ENCODE data around the gene PTPN11.
A peak's percentile ranks its signal among the peaks of the same experiment; 100 is the strongest.
"Not testable (repeated sequence)": the region's sequence is repeated elsewhere in the genome, so short reads cannot be mapped to it uniquely, and the experiment has no call there.

Gene PTPN11

DNA sequence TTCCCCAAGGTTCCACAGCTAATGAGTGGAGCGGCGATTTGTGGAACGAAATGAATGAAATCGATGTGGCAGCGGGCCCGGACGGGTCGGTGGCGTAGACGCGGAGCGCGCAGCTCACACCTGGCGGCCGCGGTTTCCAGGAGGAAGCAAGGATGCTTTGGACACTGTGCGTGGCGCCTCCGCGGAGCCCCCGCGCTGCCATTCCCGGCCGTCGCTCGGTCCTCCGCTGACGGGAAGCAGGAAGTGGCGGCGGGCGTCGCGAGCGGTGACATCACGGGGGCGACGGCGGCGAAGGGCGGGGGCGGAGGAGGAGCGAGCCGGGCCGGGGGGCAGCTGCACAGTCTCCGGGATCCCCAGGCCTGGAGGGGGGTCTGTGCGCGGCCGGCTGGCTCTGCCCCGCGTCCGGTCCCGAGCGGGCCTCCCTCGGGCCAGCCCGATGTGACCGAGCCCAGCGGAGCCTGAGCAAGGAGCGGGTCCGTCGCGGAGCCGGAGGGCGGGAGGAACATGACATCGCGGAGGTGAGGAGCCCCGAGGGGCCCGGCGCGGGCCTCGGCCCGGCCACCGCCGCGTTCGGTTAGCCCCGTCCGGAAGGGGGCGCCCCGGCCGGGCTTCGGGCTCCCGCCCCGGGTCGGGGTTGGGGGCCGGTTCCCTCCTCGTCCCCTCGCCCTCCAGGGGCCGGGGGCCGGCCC is at the start of gene PTPN11:
PTPN11 (plus strand) TSS at position 340 of the 689 bp plus-strand sequence; CDS start at position 505, 165 bp downstream.
- DNase-seq = peak; percentile 64 to 90

DNA sequence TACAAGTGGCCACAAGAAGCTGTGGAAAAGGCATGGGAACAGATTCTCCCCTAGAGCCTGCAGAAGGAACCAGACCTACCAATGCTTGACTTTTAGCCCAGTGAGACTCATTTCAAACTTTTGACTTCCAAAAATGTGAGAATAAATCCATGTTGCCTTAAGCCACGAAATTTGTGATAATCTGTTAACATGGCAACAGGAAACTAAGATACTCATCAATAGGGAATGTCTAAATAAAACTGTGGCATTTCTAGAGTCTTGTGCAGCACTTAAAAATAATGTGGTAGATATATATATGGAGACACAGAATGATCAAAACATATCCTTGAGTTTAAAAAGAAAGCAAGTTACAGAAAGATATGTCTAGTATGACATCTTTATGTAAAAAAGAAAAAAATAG is 48.5 kb upstream of the PTPN11 start:
- DNase-seq = no peak

DNA sequence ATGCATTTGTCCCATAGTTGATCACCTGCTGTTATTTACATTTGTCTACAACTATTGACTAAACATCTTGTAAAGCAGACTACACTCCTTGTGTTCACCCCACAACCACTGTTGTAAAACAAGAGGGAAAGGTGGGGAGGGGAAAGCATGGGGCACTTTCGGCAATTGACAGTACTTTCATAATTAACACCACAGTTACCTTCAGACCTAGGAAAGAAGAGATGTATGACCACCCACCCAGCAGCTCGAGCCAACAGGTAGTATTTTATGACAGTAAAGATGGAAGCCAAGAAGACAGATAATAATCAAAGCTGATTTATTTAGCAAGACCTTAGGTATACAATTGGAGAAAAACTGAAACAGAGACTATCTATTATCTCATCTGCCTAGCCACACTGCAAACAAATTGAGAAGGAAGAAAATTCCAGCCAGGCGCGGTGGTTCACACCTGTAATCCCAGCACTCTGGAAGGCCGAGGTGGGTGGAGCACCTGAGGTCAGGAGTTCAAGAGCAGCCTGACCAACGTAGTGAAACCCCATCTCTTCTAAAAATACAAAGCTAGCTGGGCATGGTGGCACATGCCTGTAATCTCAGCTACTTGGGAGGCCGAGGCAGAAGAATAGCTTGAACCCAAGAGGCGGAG is 47.8 kb upstream of the PTPN11 start:
- no peak for DNase-seq

DNA sequence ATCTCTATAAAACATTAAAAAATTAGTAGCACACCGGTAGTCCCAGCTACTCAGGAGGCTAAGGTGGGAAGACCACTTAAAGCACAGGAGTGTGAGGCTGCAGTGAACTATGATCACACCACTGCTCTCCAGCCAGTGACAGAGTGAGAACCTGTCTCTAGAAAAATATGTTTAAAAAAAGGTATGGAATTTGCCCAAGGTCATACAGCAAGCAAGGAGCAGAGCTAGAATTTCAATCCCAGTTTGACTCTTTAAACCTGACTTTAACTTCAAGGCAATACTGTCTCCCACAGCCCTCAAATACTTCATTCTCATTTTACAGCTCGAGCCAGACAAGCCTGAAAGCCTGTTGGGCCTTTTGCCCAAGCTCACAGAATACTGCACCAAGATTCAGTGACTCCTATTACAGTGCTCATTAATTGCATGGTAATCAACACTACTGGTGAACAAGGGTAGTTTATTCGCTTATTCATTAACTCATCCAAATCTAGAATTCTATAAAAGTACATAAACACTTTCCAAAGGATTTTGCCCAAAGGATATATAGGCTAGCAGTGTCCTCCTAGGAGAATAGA is 44.5 kb upstream of the PTPN11 start:
- DNase-seq = no peak

DNA sequence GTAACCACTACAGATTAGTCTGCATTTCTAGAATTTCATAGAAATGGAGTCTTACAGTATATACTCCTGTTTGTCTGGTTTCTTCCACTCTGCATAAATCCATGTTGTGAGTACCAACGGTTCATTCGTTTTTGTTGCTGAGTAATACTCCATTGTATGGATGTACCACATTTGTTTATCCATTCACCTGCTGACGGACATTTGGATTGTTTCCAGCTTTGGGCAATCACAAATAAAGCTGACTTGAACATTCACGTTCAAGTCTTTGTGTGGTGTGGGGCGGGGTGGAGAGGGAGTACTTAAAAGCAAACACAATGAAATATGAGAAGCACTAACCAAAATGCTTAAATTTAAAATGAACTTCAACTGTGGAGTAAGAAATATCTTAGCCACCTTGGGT is 43.6 kb upstream of the PTPN11 start:
- no peak for DNase-seq

DNA sequence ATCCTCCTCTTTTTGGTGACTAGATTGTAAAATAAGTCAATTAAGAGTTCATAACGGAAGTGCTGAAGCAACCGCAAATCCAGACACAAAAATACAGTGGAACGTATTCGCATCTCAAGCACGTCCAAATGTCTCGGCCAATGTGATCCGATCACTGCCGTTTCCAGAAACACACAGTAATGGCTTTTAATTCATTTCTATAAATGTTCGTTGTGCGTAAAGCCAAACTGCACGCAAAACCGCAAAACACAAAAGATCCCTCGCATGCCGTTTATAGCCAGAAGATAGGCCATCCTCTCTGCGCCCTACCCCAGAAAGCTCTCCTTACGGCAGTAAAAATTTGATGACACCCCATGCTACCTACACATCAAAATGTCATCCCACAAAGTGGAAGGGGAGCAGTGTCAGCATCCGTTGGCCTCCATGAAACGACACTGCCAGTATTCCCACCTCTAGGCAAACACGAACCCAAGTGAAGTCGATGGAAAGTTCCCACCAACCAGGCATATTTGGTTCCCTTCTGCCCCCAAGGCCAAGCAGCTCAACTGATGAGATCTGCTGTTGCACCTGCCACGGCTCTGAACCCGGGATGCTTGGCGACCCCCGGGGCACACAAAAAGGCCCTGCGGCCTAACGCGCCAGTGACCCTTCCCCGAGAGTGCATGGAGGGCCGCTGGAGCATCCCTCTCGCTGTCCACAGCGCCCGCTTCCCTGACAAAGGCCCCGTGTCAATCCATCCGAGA is 37.9 kb upstream of the PTPN11 start:
- no peak for DNase-seq

DNA sequence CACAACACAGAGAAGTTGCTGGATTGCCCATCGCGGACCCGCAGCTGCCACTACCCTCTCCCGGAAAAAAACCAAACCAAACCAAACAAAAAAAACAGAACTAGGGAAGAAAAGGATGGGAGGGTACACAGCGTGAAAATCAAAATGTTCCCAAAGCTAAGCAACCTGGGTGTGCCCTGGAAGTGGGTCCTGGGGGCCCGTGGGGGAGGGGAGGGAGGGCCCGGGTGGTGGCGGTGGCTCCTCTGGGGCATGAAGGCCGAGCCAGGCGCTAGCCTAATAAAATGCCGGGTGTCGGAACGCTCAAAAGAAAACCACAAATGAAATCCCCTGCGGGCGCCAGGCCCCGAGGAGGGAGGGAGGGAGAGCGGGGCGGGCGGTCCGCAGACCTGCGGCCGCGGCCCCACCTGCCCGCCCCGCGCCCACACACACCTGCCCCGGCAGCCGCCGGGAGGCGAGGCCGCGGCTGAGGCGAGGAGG is 37.3 kb upstream of the PTPN11 start:
- peak in 1 of 2 donors; percentile 15 for DNase-seq

DNA sequence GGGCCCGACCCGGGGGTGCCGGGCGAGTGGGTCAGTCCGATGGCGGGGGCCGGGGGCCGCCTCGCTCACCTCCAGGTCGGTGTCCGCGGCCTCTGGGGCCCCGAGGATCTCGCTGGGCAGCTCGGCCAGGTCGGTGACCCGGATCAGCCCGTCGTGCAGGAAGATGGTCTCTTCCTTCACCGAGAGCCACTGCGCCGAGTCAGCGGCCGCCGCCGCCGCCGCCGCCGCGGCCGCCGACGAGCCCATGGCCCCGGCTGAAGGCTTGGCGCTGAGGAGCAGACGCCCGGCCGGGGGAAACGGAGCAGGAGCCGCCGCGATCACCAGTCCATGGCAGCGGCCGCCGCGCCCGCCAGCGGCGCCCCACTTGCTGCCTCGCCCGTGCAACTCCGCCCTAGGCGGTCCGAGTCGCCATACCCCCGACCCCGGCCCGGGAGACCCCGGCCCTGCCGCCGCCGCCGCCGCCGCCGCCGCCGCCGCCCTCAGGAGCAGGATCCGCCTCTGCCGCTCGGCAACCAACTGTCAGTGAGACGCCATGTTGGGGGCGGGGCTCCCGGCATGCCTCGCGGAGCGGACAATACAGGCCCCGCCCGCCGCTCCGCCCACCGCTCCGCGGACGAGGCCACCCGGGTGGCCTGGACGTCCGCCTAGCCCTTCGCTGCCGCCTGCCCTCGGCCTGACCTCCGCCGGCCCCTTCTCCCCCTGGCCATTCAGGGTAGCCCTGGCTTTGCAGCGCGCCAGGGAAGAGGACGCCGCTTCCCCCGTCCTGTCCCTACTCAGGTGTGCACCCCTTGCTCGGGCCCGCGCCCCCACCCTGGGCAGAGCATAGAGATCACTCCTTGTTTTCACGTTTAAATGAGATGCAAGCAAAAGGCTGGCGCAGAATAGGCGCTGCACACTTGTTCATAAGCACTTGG is 36.6 kb upstream of the PTPN11 start, which contains the start of gene HECTD4:
HECTD4 (minus strand) TSS at position 549 of the 914 bp plus-strand sequence; CDS start at position 246, 303 bp downstream.
- DNase-seq = peak; percentile 58 to 80

DNA sequence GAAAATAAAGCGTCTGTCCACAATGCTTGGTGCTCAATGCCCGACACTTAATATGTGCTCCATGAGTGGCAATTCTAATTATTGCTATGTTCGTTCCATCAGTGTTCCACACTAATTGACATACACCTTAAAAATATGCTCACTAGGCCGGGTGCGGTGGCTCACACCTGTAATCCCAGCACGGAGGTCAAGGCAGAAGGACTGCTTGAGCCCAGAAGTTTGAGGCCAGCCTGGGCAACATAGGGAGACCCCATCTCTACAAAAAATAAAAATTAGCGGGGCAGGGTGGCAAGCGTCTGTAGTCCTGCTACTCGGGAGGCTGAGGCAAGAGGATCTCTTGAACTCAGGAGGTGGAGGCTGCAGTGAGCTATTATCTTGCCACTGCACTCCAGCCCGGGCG is 35.9 kb upstream of the PTPN11 start:
- no peak for DNase-seq

DNA sequence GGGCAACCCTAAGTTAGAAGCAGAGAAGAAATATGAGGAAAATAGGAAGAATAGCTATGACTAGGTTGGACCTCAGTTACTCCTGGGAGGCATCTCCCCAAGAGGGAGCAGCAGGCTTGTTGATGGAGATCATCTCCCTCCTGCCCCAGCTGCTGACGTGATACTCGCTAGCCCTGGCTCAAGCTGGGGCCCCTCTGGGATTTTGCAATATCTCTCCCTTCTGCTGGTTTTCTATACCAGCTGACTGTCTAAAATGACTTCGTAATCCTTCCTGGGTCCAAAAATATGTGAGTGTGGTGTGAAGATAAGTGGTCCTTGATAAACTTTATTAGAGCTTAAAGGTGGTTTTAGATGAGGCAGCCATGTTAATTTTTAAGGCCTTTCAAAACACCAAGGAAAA is 32.0 kb upstream of the PTPN11 start:
- no peak for DNase-seq

DNA sequence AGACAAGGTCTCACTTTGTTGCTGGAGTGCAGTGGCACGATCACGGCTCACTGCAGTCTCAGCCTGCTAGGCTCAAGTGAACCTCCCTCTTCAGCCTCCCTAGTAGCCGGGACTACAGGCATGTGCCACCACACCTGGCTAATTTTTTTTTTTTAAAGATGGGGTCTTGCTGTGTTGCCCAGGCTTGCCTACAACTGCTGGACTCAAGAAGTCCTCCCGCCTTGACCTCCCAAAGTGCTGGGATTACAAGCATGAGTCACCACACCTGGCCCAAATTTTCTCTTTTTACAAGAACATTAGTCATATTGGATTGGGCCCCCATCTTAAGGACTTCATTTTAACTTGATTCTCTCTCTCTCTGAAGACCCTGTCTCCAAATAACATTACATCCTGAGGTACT is 29.5 kb upstream of the PTPN11 start:
- no peak for DNase-seq

DNA sequence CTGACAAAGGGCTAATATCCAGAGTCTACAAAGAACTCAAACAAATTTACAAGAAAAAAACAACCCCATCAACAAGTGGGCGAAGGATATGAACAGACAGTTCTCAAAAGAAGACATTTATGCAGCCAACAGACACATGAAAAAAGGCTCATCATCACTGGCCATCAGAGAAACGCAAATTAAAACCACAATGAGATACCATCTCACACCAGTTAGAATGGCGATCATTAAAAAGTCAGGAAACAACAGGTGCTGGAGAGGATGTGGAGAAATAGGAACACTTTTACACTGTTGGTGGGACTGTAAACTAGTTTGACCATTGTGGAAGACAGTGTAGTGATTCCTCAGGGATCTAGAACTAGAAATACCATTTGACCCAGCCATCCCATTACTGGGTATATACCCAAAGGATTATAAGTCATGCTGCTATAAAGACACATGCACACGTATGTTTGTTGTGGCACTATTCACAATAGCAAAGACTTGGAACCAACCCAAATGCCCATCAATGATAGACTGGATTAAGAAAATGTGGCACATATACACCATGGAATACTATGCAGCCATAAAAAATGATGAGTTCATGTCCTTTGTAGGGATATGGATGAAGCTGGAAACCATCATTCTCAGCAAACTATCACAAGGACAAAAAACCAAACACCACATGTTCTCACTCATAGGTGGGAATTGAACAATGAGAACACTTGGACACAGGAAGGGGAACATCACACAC is 28.7 kb upstream of the PTPN11 start:
- DNase-seq = not testable (repeated sequence)

DNA sequence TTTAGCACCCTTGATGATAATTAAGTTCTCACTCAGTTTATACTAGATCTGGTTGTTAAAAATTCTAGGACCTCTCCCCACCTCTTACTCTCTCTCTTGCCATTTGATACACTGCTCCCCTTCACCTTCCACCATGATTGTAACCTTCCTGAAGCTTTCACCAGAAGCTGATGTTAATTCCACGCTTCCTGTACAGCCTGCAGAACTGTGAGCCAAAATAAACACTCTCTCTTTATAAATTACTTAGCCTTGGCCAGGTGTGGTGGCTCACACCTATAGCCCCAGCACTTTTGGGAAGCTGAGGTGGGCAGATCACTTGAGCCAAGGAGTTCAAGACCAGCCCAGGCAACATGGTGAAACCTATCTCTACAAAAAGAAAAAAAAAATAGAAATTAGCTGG is 25.4 kb upstream of the PTPN11 start:
- no peak for DNase-seq

DNA sequence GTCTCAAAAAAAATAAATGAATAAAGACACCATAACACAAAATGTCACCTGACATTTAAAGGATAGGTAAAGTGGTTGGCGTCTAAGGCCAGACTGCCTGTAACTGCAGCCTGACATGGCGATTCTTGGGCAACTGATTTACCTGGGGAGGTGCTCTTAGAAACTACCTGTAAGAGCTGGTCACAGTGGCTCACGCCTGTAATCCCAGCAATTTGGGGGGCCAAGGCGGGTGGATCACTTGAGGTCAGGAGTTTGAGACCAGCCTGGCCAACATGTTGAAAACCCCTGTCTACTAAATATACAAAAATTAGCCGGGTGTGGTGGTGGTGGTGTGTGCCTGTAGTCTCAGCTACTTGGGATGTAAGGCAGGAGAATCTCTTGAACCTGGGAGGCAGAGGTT is 17.7 kb upstream of the PTPN11 start:
- DNase-seq = no peak

DNA sequence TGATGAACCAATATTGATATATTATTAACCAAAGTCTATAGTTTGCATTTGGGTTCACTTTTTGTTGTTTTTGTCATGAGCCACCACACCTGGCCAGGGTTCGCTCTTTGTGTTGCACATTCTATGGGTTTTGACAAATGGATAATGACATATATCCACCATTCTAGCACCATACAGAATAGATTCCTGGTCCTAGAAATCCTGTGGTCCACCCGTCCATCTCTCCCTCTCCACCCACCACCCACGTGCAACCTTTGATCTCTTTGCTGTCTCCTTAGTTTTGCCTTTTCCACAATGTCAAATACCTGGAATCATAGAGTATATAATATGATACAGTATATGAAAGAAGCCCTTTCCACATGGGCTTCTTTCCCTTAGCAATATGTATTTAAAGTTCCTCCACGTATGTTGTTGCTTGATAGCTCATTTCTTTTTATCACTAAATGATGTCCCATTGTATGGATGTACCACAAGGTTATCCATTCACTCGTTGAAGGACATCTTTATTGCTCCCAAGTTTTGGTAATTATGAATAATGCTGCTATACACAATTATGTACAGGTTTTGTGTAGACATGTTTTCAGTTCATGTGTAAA is 16.7 kb upstream of the PTPN11 start:
- DNase-seq = no peak

DNA sequence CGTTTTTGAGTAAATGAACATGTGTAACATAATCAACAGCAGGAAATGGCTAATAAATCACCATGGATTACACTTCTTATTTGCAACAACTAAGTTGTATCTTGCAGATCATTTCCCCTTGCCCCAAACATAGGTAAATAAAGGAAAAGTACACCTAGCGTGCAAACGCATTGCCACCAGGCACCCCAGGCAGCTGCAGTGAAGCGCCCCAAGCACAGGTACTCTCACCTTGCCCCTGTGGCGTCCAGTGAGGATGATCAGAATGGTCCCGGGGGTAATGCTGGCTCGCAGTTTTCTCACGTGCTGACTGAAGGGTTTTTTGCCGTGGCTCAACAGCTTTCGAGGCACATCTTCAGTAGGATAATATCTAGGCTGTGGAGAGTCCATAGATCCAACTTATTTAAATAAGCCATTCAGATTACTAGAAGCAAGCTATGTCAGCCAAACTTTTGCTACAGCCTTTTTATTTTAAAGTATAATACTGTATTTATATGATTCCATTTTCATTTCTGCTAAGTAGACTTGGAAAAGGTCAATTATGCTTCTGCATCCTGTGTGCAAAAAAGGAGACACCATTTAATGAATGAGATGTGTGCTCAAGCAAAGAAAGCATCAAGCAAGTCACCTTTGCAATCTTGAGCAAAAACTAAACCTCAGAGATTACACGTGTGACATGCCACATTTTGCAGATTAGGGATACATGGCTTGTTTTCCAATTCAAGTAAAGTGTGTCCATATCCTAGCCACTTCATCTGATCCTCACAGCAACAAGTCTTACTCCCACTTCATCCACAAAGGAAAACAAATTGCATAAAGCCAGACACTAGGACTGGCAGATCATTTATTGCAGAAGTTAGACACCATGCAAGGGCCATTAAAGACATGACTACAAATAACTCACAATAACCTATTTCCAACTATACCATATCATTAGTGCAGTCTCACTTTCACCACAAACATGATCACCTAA is 11.9 kb upstream of the PTPN11 start:
- DNase-seq = no peak

DNA sequence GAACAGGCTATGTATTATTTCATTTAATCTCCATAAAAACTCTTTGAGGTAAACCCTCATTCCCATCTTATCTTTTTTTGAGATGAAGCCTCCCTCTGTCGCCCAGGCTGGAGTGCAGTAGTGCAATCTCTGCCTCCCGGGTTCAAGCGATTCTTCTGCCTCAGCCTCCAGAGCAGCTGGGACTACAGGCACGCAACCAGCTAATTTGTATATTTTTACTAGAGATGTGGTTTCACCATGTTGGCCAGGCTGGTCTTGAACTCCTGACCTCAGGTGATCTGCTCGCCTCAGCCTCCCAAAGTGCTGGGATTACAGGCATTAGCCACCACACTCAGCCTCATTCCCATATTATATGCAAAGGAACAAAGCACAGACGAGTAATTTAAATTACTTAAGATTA is 11.1 kb upstream of the PTPN11 start:
- not testable (repeated sequence) for DNase-seq

DNA sequence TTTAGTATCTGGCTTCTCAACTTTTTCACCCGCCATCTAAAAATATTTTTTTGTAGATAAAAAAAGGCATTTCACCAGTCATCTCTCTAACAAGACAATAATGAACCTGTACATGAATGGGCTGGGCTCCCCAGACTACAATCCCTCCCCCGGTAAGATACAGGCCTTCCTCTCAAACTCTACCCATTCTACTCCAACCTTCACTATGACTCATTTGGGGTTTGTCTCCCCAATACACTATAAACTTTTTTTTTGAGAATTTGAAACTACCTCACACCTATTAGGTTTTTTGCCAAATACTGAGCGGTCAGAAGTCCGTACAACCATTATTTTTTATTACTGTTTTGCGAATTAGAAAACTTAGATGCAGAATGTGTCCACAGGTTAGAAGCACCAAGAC is 10.1 kb upstream of the PTPN11 start:
- no peak for DNase-seq

DNA sequence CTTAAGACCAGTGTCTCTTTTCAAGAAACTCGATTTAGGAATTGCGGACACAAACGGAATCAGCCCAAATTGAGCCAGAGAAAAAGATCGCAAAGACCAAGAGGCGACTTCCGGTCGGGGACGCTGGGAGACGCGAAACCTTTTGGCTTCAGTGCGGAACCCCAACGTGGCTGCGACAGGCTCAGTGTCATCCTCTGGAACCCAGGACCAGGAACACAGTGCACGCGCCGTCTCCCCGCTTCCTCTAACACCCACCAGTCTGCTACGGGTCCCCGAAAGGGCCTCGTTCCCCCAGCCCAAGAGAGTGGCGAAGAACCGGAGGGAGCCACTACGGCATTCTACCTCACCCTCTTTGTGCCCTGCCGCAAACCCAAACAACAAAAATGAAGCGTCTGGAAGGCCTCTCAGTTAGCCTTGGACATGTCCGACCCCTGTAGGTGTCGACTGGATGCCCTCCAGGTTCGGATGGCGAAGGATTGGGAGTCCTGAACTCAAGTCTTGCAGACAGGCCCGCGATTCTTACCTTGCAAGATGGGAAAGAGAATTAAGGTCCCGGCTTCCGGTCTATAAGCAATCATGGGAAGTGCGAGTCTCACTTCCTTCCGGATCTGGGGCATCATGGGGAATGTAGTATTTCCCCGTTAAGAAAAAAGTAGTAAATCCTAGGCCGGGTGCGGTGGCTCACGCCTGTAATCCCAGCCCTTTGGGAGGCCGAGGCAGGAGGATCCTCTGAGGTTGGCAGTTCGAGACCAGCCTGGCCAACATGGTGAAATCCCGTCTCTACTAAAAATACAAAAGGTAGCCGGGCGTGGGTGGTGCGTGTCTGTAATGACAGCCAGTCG is 9.5 kb upstream of the PTPN11 start, which contains the start of gene RPL6:
RPL6 (minus strand) TSS at position 542 of the 842 bp plus-strand sequence. CDS start 949 bp downstream, outside the sequence.
- DNase-seq = peak; percentile 67 to 88

Data from bone marrow (tissue), 2 donors.